Prostate gland (tissue), 2 donors: Measurements from ENCODE around the gene HSDL2.
"Not testable (repeated sequence)": the region's sequence is repeated elsewhere in the genome, so short reads cannot be mapped to it uniquely, and the experiment has no call there.

Source experiments
- CTCF ChIP-seq, 4 experiments: fragments of 200-600 bp in 2 of 4; fragments of 450-650 bp in 2 of 4; sonication (generic) in 2 of 4; IDR thresholded peaks; 1 replicate in 3 of 4; 2 replicates in 1 of 4; pipeline ENCODE4 v1.5.1; 2016 to 2019; ENCODE audit warnings: antibody characterized with exemption in 4 of 4, mild to moderate bottlenecking in 2 of 4, moderate library complexity in 2 of 4
- POLR2A ChIP-seq: fragments of 450-650 bp; IDR thresholded peaks from one replicate; pipeline ENCODE4 v1.6.1; 2016; ENCODE audit warnings: antibody characterized with exemption, mild to moderate bottlenecking

GRCh38 chr9:112393146-112393545 lies 13.2 kb downstream of the HSDL2 start:
- TF ChIP-seq CTCF (IDR thresholded peaks at IDR 0.05); POLR2A: not testable (repeated sequence)
